22Rv1 (cell line): Measurements from ENCODE around the gene MAGEA11.
"Not testable (repeated sequence)": the region's sequence is repeated elsewhere in the genome, so short reads cannot be mapped to it uniquely, and the experiment has no call there.

Source experiments
- H3K27ac ChIP-seq: fragments of 450-650 bp; 2 replicates; pipeline ENCODE4 v1.5.1; 2017
- CTCF ChIP-seq: fragments of 450-650 bp; IDR thresholded peaks from 2 replicates; pipeline ENCODE4 v1.5.1; 2017; ENCODE audit warnings: mild to moderate bottlenecking
- ZFX ChIP-seq: fragments of 450-650 bp; IDR thresholded peaks from 2 replicates; pipeline ENCODE4 v1.6.1; 2017; ENCODE audit warnings: antibody characterized with exemption, borderline replicate concordance

MAGEA11 gene

GRCh38 chrX:149721778-149722177 is 9.9 kb downstream of the MAGEA11 start:
- no peak for TF ChIP-seq ZFX
- no peak for TF ChIP-seq CTCF
- no peak overlapping the region for H3K27ac ChIP-seq

- not testable (repeated sequence) for H3K27ac ChIP-seq
Measured at GRCh38 chrX:149723583-149724118, 11.8 kb downstream of the MAGEA11 start.

- H3K27ac ChIP-seq, result not testable (repeated sequence)
Measured at GRCh38 chrX:149727308-149727707, 15.4 kb downstream of the MAGEA11 start.

GRCh38 chrX:149742269-149742668 is 30.4 kb downstream of the MAGEA11 start:
- not testable (repeated sequence) for H3K27ac ChIP-seq

- H3K27ac ChIP-seq, result not testable (repeated sequence)
Measured at GRCh38 chrX:149746390-149747007, 34.6 kb downstream of the MAGEA11 start.

- TF ChIP-seq CTCF (no peak), ZFX (no peak)
Measured at GRCh38 chrX:149757206-149758067, 45.6 kb downstream of the MAGEA11 start.

GRCh38 chrX:149758068-149758714 is 46.3 kb downstream of the MAGEA11 start:
- TF ChIP-seq ZFX (no peak), CTCF (no peak)
- no peak overlapping the region for H3K27ac ChIP-seq

More at GRCh38 chrX:149757206-149758067, 45.6 kb downstream of the MAGEA11 start:
- H3K27ac ChIP-seq, result no peak overlapping the region

- not testable (repeated sequence) for H3K27ac ChIP-seq
Measured at GRCh38 chrX:149758715-149759078, 46.8 kb downstream of the MAGEA11 start.

- TF ChIP-seq CTCF, result no peak
- TF ChIP-seq ZFX, result no peak
Measured at GRCh38 chrX:149759824-149760223, 48.0 kb downstream of the MAGEA11 start.

GRCh38 chrX:149760965-149761364 is 49.1 kb downstream of the MAGEA11 start:
- TF ChIP-seq CTCF (no peak), ZFX (no peak)
- H3K27ac ChIP-seq, result no peak overlapping the region

More at GRCh38 chrX:149759824-149760223, 48.0 kb downstream of the MAGEA11 start:
- no peak overlapping the region for H3K27ac ChIP-seq

GRCh38 chrX:149761858-149762674 is 50.2 kb downstream of the MAGEA11 start:
- not testable (repeated sequence) for H3K27ac ChIP-seq
